Fibroblast of villous mesenchyme (primary cell): ENCODE data around the gene CD109. TPM values are rescaled to one million over a fixed set of nuclear protein-coding genes. Genes with fewer than 3 reads are reported as not detected.

Experiments
- DNase-seq: peaks from one replicate; pipeline ENCODE4 v3.0.0-alpha.2; 2010; ENCODE audit warnings: low read depth
- H3K4me3 ChIP-seq: 2 replicates; pipeline ENCODE4 v1.5.1; 2011; ENCODE audit warnings: low read depth, mild to moderate bottlenecking, low read length
- CTCF ChIP-seq: IDR thresholded peaks from 2 replicates; pipeline ENCODE4 v1.5.1; 2012; ENCODE audit warnings: low read depth, mild to moderate bottlenecking, low read length; ENCODE audit not compliant: insufficient read depth
- total RNA-seq: library from RNA; depleted of rRNA; stranded (reverse); fragments of >200 nt; gene quantifications from 2 replicates; pipeline ENCODE4 v1.2.3, GENCODE V29; 2012

The CD109 gene
- total RNA-seq, 1 donor: 27.2 TPM

- TF ChIP-seq CTCF: no peak
- H3K4me3 ChIP-seq: no peak overlapping the region
- no peak for DNase-seq
These were observed 39.4 kb upstream of the CD109 start for GRCh38 chr6:73656531-73657145.

- DNase-seq: no peak
- no peak overlapping the region for H3K4me3 ChIP-seq
- TF ChIP-seq CTCF: no peak
These were observed 38.8 kb upstream of the CD109 start for GRCh38 chr6:73657201-73657600.

- no peak for DNase-seq
- H3K4me3 ChIP-seq: no peak overlapping the region
- TF ChIP-seq CTCF: no peak
These were observed 31.3 kb upstream of the CD109 start for GRCh38 chr6:73664701-73665100.

GRCh38 chr6:73665686-73666319 lies 30.2 kb upstream of the CD109 start:
- no peak for DNase-seq
- H3K4me3 ChIP-seq: no peak overlapping the region
- no peak for TF ChIP-seq CTCF

- no peak for TF ChIP-seq CTCF
- DNase-seq: no peak
These were observed 29.6 kb upstream of the CD109 start for GRCh38 chr6:73666393-73666792.

GRCh38 chr6:73667798-73668197 lies 28.2 kb upstream of the CD109 start:
- TF ChIP-seq CTCF: no peak
- H3K4me3 ChIP-seq: no peak overlapping the region
- DNase-seq: no peak

More at GRCh38 chr6:73666393-73666792, 29.6 kb upstream of the CD109 start:
- no peak overlapping the region for H3K4me3 ChIP-seq
